ENCODE data around the gene NUDT21.

DNA sequence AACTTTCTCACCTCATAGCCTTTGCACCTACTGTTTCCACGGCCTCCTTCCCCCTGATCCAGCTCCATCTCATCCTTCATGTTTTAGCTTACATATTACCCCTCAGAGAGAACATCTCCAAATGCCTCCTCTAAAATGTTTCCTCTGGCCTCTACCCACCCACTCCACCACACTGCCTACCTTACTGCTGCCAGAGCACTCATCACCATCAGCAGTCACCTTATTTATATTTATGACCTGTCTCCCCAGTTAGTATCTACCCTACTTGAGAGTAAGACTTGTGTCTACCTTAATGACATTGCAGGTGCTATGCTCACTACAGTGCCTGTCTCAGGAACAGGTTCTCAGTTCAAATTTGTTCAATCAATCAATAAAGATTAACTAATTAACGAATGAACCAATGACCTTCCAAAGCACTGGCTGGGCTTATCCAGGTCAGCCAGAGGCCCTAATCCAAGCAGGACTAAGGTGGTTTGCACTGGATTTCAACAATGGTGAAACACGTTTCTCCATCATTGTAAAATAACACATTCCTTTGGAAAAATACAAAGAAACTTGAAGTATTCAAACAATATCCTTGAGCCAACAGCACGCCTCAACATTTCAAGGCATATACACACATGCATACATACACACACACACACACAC, 66.9 kb downstream of the NUDT21 start:
- no peak for TF ChIP-seq POLR2A (IDR thresholded peaks at IDR 0.05)
- TF ChIP-seq, protein P1, sequence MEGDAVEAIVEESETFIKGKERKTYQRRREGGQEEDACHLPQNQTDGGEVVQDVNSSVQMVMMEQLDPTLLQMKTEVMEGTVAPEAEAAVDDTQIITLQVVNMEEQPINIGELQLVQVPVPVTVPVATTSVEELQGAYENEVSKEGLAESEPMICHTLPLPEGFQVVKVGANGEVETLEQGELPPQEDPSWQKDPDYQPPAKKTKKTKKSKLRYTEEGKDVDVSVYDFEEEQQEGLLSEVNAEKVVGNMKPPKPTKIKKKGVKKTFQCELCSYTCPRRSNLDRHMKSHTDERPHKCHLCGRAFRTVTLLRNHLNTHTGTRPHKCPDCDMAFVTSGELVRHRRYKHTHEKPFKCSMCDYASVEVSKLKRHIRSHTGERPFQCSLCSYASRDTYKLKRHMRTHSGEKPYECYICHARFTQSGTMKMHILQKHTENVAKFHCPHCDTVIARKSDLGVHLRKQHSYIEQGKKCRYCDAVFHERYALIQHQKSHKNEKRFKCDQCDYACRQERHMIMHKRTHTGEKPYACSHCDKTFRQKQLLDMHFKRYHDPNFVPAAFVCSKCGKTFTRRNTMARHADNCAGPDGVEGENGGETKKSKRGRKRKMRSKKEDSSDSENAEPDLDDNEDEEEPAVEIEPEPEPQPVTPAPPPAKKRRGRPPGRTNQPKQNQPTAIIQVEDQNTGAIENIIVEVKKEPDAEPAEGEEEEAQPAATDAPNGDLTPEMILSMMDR (IDR thresholded peaks at IDR 0.05), result no peak
- TF ChIP-seq EP300 (IDR thresholded peaks at IDR 0.05), result no peak
- no peak for TF ChIP-seq POLR2AphosphoS5 (IDR thresholded peaks at IDR 0.05)
